Measurements from ENCODE around the gene ZNF827.

DNA sequence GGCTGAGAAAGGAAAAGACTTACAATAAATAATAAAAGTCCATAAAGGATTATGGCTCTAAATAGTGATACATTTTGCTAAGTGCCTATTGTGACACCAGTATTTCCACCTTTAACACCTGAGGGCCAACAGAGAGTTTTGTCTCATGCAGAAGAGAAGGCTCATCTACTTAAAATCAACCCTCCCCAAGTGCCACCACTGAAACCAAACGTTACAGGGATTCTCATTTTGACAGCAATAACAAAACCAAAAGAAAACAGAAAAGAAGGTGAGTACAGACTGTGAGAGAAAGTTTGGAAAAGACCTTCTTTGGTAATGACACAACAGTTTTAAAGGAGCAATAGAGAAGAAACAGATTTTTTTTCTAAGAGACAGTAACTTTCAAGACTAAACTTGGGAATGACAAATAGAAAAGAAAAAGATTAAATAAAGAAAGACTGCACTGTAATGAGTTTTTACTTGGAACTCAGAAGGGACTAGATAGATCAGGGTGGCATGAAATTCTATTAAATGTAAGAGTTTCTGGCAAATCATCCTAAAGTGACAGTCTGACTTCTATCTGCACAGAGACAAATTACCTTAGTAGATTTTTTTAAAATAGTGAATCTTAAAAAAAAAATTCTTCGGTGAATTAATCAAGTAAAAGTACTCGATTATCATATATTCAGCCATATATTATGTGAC lies 109.7 kb downstream of the ZNF827 start:
- no peak for TF ChIP-seq CTCF (IDR thresholded peaks at IDR 0.05)
- no peak for TF ChIP-seq SIN3A (IDR thresholded peaks at IDR 0.05; ENCODE audit: borderline replicate concordance, insufficient read depth, low read depth, low read length)
- no peak for TF ChIP-seq TCF7L2 (IDR thresholded peaks at IDR 0.05; ENCODE audit: low read depth, low read length)
- no peak for TF ChIP-seq POLR2AphosphoS5 (IDR thresholded peaks at IDR 0.05; ENCODE audit: low read depth, low read length)
